Panc1 (cell line): ENCODE data around the gene SLC25A36. TPM values are rescaled to one million over a fixed set of nuclear protein-coding genes. Genes with fewer than 3 reads are reported as not detected.

Source experiments
- ATAC-seq: fragments of 200-7000 bp; cut with Tn5 transposase; 2 replicates; pipeline ENCODE4 v1.9.1; 2020; ENCODE audit warnings: mild to moderate bottlenecking, moderate library complexity
- BruUV-seq: library from RNA; stranded (reverse); fragments of 400-500 nt; replicated peaks from 2 replicates; lab custom pipeline; 2021; lab: Mats Ljungman, UMichigan
- CTCF ChIA-PET: fragments of 300-600 bp; sonication (Branson Sonifier 250); formaldehyde crosslinking; loops from one replicate; lab custom pipeline; 2022; ENCODE audit warnings: antibody characterized with exemption; lab: Charles Lee
- POLR2A ChIA-PET: fragments of 300-600 bp; sonication (Branson Sonifier 250); formaldehyde crosslinking; loops from one replicate; lab custom pipeline; 2022; ENCODE audit warnings: antibody characterized with exemption; lab: Charles Lee
- DNase-seq: peaks from one replicate; pipeline ENCODE4 v3.0.0-alpha.2; 2010; ENCODE audit warnings: low read depth, low spot score
- H3K27ac ChIP-seq: 2 replicates; pipeline ENCODE4 v1.5.1; 2011; ENCODE audit warnings: mild to moderate bottlenecking, low read length, inconsistent platforms
- H3K27me3 ChIP-seq: fragments of 200-500 bp; sonication (Bioruptor generic); 2 replicates; pipeline ENCODE4 v1.6.0; 2014; ENCODE audit warnings: low read length, inconsistent platforms; ENCODE audit not compliant: control insufficient read depth, insufficient read depth
- H3K36me3 ChIP-seq: fragments of 200-500 bp; sonication (Bioruptor generic); 2 replicates; pipeline ENCODE4 v1.5.1; 2014; ENCODE audit warnings: inconsistent platforms, mild to moderate bottlenecking, low read length, moderate library complexity; ENCODE audit not compliant: control insufficient read depth, insufficient read depth
- H3K4me1 ChIP-seq: 2 replicates; pipeline ENCODE4 v1.5.1; 2011; ENCODE audit warnings: inconsistent platforms, mild to moderate bottlenecking, low read length, moderate library complexity; ENCODE audit not compliant: control insufficient read depth, insufficient read depth
- H3K4me3 ChIP-seq, 2 experiments: 2 replicates each; pipeline ENCODE4 v1.5.1; 2011 to 2012; ENCODE audit warnings: low read depth in 2 of 2, low read length in 2 of 2, mild to moderate bottlenecking in 2 of 2, inconsistent platforms in 1 of 2, moderate library complexity in 1 of 2
- H3K9me3 ChIP-seq: fragments of 200-500 bp; sonication (Bioruptor generic); 2 replicates; pipeline ENCODE4 v1.5.1; 2014; ENCODE audit warnings: low read depth, mild to moderate bottlenecking, inconsistent platforms, low read length, moderate library complexity; ENCODE audit not compliant: control insufficient read depth, insufficient read depth
- CTCF ChIP-seq: fragments of 450-650 bp; IDR thresholded peaks from 2 replicates; pipeline ENCODE4 v1.5.1; 2017; ENCODE audit warnings: mild to moderate bottlenecking
- POLR2AphosphoS5 ChIP-seq: IDR thresholded peaks from 2 replicates; pipeline ENCODE4 v1.6.1; 2012; ENCODE audit warnings: mild to moderate bottlenecking, low read depth, low read length, moderate library complexity
- REST ChIP-seq, 2 experiments: IDR thresholded peaks; 2 replicates each; pipeline ENCODE4 v1.6.1; 2011 to 2012; ENCODE audit warnings: low read depth in 2 of 2, control low read depth in 1 of 2, low read length in 1 of 2, mild to moderate bottlenecking in 1 of 2, moderate library complexity in 1 of 2; ENCODE audit not compliant: insufficient read depth in 1 of 2
- SIN3A ChIP-seq: IDR thresholded peaks from 2 replicates; pipeline ENCODE4 v1.6.1; 2012; ENCODE audit warnings: low read depth, mild to moderate bottlenecking, low read length, moderate library complexity, borderline replicate concordance; ENCODE audit not compliant: insufficient read depth
- TCF7L2 ChIP-seq: IDR thresholded peaks from 2 replicates; pipeline ENCODE4 v1.6.1; 2011; ENCODE audit warnings: mild to moderate bottlenecking, low read depth, low read length, inconsistent platforms
- in situ Hi-C: cut with HindIII; loops from 2 replicates; pipeline ENCODE4 v1.10.0; 2016; ENCODE audit warnings: low sequenced_read_pairs, low pct_unique_long_range_greater_than_20kb
- intact Hi-C: fragments of 100-400 bp; cut with micrococcal nuclease; formaldehyde crosslinking; loops from one replicate; pipeline ENCODE4 v1.10.0; 2022; ENCODE audit not compliant: unreplicated experiment
- total RNA-seq: library from RNA; stranded (reverse); gene quantifications from one replicate; pipeline ENCODE4 v1.2.1, GENCODE V29; 2021; ENCODE audit not compliant: unreplicated experiment

The SLC25A36 gene
- total RNA-seq, 1 experiment from 2014 or later, result 69.5 TPM

- H3K4me3 ChIP-seq, result no peak overlapping the region
- TF ChIP-seq CTCF (no peak), TCF7L2 (no peak), REST (IDR thresholded peaks at IDR 0.05; ENCODE audit: insufficient read depth in 1 of 2, low read depth in 2 of 2, low read length in 1 of 2) (no peak), POLR2AphosphoS5 (no peak), SIN3A (no peak)
- H3K27me3 ChIP-seq, result peaks cover 23% of the 10 kb centered on the region
- no peak overlapping the region for H3K27ac ChIP-seq
- in situ Hi-C loops, result no loop called here
- POLR2A ChIA-PET, result no interaction called here
- DNase-seq, result no peak
- no TSS peak for BruUV-seq
- intact Hi-C loops, result no loop called here
- no peaks in the 10 kb centered on the region for H3K36me3 ChIP-seq
- H3K4me1 ChIP-seq, result no peaks in the 10 kb centered on the region
- H3K9me3 ChIP-seq, result no peaks in the 10 kb centered on the region
- no peak for ATAC-seq
- CTCF ChIA-PET, result no interaction called here
These were observed 14.2 kb upstream of the SLC25A36 start for GRCh38 chr3:140927279-140928069.

GRCh38 chr3:140929446-140929845 lies 12.2 kb upstream of the SLC25A36 start:
- POLR2A ChIA-PET, result no interaction called here
- TF ChIP-seq REST (IDR thresholded peaks at IDR 0.05; ENCODE audit: insufficient read depth in 1 of 2, low read depth in 2 of 2, low read length in 1 of 2) (no peak), SIN3A (no peak), TCF7L2 (no peak), POLR2AphosphoS5 (no peak), CTCF (no peak)

More at GRCh38 chr3:140929446-140929845, 12.2 kb upstream of the SLC25A36 start:
- Histone ChIP-seq H3K4me1 (no peaks in the 10 kb centered on the region), H3K4me3 (no peak overlapping the region), H3K27ac (no peak overlapping the region), H3K36me3 (no peaks in the 10 kb centered on the region), H3K9me3 (no peaks in the 10 kb centered on the region), H3K27me3 (peaks cover 23% of the 10 kb centered on the region)
- ATAC-seq (no peak), DNase-seq (no peak)
- in situ Hi-C loops (no loop called here), intact Hi-C loops (no loop called here)
- BruUV-seq, result no TSS peak
- CTCF ChIA-PET, result no interaction called here
